ENCODE results near the gene ADSL. TPM values are rescaled to one million over a fixed set of nuclear protein-coding genes. Genes with fewer than 3 reads are reported as not detected.

ADSL gene
- 67.0 TPM for total RNA-seq

DNA sequence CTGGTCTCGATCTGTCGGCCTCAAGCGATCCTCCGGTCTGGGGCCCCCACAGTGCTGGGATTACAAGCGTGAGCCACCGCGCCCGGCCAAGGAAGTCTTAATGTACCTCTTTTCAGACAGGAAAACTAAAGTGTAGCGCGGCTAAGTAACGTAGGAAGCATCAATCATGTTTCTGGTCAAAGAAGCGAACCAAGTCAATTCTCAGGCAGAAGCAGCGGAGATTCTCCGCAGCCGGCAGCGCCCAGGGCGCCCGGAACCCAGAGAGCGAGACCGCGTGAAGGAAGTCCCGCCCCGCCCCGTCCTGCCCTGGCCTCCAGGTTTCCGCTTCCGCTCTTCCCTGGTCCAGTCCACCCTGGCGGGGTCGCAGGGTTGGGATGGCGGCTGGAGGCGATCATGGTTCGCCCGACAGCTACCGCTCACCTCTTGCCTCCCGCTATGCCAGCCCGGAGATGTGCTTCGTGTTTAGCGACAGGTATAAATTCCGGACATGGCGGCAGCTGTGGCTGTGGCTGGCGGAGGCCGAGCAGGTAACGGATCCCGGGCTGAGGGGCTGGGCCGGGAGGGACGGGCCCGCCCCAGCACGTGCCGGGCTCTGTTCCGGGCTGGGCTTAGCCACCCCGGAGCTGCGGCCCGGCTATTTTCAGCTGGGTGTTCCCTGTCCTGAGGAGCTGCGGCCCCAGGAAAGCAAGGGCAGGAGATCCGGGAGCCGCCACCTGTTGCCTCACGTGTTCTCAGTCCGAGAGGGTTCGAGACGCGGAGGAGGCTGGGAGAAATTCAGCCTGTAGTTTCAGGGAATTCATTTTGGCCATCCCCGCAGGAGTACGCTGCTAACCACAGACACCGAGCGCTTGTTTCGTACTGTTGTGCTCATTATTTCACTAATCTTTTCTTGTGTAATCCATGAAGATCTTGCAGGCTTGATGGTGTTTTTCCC, at the start of gene ADSL:
Gene ADSL (plus strand): TSS at position 316 of the 934 bp plus-strand sequence. CDS start 59 bp downstream, at position 375.

Other genes with a start within 250 kb of the ADSL start
- gene TNRC6B, start 168.6 kb upstream of the ADSL start, total RNA-seq, result 100 TPM
- gene SGSM3, start 24.1 kb downstream of the ADSL start, total RNA-seq, result 73.2 TPM

Data from parietal lobe (tissue), 1 donor.